Astrocyte of the cerebellum (primary cell): Measurements from ENCODE around the gene ZNF284.

Experiments
- DNase-seq: peaks from one replicate; pipeline ENCODE4 v3.0.0-alpha.2; 2011; ENCODE audit warnings: low read depth
- H3K4me3 ChIP-seq: 2 replicates; pipeline ENCODE4 v1.5.1; 2011; ENCODE audit warnings: mild to moderate bottlenecking, low read depth, low read length, moderate library complexity
- in situ Hi-C: cut with HindIII; loops from 2 replicates; pipeline ENCODE4 v1.10.0; 2017; ENCODE audit warnings: low sequenced_read_pairs
- TF ChIP-seq, protein P1 (sequence below): IDR thresholded peaks from 2 replicates; pipeline ENCODE4 v1.5.1; 2012; ENCODE audit warnings: low read length, low read depth, moderate library complexity, mild to moderate bottlenecking; ENCODE audit errors: missing control alignments

Gene ZNF284

DNA sequence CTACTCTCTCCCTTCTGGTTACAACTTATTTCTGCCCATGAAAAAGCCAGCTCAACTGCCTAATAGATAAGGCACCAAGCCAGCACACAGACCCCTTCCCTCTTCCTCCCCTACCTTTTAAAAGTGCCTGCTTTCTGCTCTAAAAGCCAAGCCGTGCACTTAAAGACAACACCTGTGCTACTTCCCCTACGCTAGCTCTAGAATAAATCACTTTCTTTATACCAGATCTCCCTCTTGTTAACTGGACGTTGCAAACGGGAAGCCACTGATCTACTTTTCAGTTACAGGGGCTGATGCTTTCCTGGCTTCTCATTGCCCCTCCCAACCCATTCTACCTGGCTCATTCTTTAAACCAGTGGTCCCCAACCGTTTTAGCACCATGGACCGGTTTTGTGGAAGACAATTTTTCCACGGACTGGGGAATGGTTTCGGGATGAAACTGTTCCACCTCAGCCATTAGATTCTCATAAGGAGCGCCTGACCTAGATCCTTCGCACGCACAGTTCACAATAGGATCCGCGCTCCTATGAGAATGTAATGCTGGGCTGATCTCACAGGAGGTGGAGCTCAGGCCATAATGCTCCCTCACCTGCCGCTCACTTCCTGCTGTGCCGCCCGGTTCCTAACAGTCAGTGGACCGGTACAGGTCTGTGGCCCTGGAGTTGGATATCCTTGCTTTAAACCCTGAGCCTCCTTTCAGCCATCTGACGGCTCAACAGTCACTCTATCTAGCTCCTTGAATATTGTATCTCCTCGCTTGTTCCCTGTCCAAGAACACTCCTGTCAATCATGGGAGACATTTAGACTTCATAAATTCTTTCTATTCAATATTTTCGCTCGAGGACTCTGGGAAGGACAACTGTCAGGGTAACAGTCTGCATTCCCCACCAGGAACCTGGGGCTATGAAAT lies 21.0 kb upstream of the ZNF284 start:
- H3K4me3 ChIP-seq = peak overlapping the region; percentile 79
- no peak for DNase-seq
- in situ Hi-C loops = no loop called here
- TF ChIP-seq, protein P1, sequence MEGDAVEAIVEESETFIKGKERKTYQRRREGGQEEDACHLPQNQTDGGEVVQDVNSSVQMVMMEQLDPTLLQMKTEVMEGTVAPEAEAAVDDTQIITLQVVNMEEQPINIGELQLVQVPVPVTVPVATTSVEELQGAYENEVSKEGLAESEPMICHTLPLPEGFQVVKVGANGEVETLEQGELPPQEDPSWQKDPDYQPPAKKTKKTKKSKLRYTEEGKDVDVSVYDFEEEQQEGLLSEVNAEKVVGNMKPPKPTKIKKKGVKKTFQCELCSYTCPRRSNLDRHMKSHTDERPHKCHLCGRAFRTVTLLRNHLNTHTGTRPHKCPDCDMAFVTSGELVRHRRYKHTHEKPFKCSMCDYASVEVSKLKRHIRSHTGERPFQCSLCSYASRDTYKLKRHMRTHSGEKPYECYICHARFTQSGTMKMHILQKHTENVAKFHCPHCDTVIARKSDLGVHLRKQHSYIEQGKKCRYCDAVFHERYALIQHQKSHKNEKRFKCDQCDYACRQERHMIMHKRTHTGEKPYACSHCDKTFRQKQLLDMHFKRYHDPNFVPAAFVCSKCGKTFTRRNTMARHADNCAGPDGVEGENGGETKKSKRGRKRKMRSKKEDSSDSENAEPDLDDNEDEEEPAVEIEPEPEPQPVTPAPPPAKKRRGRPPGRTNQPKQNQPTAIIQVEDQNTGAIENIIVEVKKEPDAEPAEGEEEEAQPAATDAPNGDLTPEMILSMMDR = no peak

DNA sequence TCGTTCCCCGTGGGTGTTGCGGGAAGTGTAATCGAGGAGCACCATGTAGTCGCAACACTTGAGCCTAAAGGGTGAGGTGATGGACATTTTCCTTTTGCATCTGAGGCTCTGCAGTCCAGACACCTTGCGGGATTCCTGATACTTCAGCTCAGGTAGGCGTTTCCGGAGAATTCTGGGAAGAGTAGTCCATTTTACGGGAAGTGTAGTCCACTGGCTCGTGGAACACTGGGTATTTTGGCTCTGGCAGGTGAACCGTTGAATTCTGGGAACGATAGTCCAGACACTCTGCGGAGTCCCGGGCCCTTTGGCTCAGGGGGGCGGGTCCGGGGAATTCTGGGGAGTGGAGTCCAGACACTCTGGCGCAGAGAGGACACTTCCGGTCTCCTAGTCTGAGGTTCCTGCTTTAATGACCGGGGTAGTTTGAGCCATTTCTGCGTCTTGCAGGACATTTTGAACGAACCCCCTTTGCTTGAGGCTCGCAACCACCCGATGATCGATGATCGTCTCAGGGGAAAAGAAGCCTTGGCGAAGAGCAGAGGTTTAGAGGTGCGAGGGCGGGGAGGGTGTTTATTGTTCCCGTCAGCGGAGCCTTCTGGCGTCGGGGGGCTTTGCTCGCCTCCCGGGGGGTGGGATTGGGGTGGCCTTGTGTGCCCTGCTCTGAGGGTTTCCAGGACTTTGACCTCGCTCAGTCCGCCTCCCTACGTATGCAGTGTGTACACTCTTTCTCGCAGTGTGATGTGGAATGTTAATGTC lies 20.1 kb upstream of the ZNF284 start, which contains the start of gene ZNF223:
TSS of gene ZNF223 (plus strand) at position 387 of the 753 bp plus-strand sequence. CDS start 3,141 bp downstream, outside the sequence.
- DNase-seq = peak; percentile 88
- TF ChIP-seq, protein P1 = no peak
- in situ Hi-C loops = no loop called here
- H3K4me3 ChIP-seq = peak within 1 kb of the TSS; percentile 79

DNA sequence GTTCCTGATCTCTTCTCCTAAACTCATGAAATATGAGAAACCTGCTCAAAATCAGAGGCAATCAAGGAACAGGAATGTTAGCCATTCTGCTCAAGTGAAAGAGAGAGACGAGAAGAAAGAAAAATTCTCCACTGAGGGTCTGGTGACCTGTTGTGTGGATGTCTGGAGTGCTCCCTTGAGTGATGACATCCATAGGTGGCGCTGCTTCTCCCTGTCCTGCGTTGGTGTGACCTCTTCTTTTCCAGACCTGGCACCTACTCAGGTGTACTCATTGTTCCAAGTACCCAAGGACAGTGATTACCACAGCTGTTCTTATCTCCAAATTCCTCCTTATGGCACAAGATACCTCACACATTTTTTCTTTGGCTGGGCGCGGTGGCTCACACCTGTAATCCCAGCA lies 16.1 kb upstream of the ZNF284 start:
- DNase-seq = no peak
- in situ Hi-C loops = no loop called here
- TF ChIP-seq, protein P1 = no peak

DNA sequence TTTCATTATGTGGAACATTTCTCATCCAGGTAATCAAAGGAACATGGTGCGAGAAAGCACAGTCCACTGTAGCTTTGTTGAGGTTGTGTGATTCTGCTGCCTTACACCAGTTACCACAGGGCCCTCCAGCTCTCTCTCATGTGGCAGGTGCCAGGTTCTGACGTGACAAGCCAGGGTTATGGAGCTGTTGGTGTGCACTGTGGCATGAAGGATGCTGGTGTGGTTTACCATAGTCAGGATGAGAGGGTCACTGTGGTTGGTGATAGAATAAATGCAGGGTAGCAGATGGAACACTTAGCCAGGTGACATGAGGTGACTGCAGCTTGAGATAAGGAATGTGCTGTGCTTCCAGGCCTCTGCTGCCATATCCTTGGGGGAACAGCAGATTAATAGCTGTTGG lies 12.7 kb upstream of the ZNF284 start:
- DNase-seq = no peak
- in situ Hi-C loops = no loop called here
- TF ChIP-seq, protein P1 = no peak
- H3K4me3 ChIP-seq = no peak overlapping the region

More for the DNA sequence above, 16.1 kb upstream of the ZNF284 start:
- no peak overlapping the region for H3K4me3 ChIP-seq

DNA sequence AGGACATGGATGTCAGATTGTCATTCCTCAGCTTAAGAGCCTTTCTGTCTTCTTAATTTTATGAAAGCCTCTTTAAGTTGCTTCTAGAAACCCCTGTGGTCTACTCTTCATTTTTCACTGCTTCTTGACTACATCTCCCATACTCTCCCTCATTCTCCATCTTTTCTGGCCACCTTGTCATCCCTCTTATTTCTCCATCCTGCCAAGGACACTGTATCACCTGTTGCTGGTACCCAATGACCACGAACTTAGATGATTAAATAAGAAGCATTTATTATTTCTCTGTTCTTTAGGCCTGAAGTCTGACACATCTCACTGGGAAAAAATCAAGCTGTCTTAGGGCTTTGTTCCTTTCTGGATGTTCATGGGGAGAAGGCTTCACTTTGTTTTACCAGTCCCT lies 10.9 kb upstream of the ZNF284 start:
- no peak for DNase-seq
- TF ChIP-seq, protein P1 = no peak
- no peak overlapping the region for H3K4me3 ChIP-seq
- in situ Hi-C loops = no loop called here

DNA sequence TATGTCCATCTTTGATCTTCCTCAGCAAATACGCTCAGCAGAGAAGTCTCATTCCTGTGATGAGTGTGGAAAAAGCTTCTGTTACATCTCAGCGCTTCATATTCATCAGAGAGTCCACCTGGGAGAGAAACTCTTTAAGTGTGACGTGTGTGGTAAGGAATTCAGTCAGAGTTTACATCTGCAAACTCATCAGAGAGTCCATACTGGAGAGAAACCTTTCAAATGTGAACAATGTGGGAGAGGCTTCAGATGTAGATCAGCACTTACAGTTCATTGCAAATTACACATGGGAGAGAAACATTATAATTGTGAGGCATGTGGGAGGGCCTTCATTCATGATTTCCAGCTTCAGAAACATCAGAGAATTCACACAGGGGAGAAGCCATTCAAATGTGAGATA lies 5.7 kb upstream of the ZNF284 start:
- in situ Hi-C loops = no loop called here
- TF ChIP-seq, protein P1 = no peak
- no peak for DNase-seq
- no peak overlapping the region for H3K4me3 ChIP-seq
